Esophagus muscularis mucosa (tissue), 4 donors: ENCODE data around the gene HEATR5A. TPM values are rescaled to one million over a fixed set of nuclear protein-coding genes. Genes with fewer than 3 reads are reported as not detected.

Experiments
- DNase-seq: peaks from one replicate; pipeline ENCODE4 v3.0.0-alpha.2; 2017; ENCODE audit errors: extremely low spot score
- H3K27ac ChIP-seq, 4 donors: fragments of 200-600 bp; sonication (generic); replicated peaks in 1 of 4; 1 replicate in 3 of 4; 2 replicates in 1 of 4; pipeline ENCODE4 v1.5.1; 2016 to 2019; ENCODE audit warnings: mild to moderate bottlenecking in 1 of 4
- H3K27me3 ChIP-seq, 4 donors: fragments of 200-600 bp; sonication (generic); one replicate each; pipeline versions ENCODE4 v1.5.1 to v1.6.0; 2016 to 2019
- H3K36me3 ChIP-seq, 4 donors: fragments of 200-600 bp; sonication (generic); one replicate each; pipeline ENCODE4 v1.5.1; 2016 to 2019
- H3K4me1 ChIP-seq, 4 donors: fragments of 200-600 bp; sonication (generic); one replicate each; pipeline ENCODE4 v1.5.1; 2016 to 2019
- H3K4me3 ChIP-seq, 4 donors: fragments of 200-600 bp; sonication (generic); 1 replicate in 2 of 4; 2 replicates in 2 of 4; pipeline ENCODE4 v1.5.1; 2016 to 2019; ENCODE audit warnings: mild to moderate bottlenecking in 4 of 4, moderate library complexity in 1 of 4
- H3K9me3 ChIP-seq, 4 donors: fragments of 200-600 bp; sonication (generic); 1 replicate in 3 of 4; 2 replicates in 1 of 4; pipeline ENCODE4 v1.5.1; 2016 to 2019
- CTCF ChIP-seq, 3 experiments: fragments of 200-600 bp in 2 of 3; fragments of 450-650 bp in 1 of 3; sonication (generic) in 2 of 3; IDR thresholded peaks; one replicate each; pipeline ENCODE4 v1.5.1; 2017 to 2019; ENCODE audit warnings: antibody characterized with exemption in 3 of 3, mild to moderate bottlenecking in 2 of 3, moderate library complexity in 1 of 3
- EP300 ChIP-seq: sonication (generic); formaldehyde crosslinking; IDR thresholded peaks from one replicate; pipeline ENCODE4 v1.6.1; 2017; ENCODE audit warnings: antibody characterized with exemption
- POLR2A ChIP-seq: fragments of 450-650 bp; IDR thresholded peaks from one replicate; pipeline ENCODE4 v1.6.1; 2017; ENCODE audit warnings: antibody characterized with exemption, moderate library complexity, mild to moderate bottlenecking, low read depth
- POLR2AphosphoS5 ChIP-seq, 2 donors: sonication (generic); formaldehyde crosslinking; IDR thresholded peaks; one replicate each; pipeline ENCODE4 v1.6.1; 2017; ENCODE audit warnings: antibody characterized with exemption in 2 of 2
- WGBS: methylation state at CpG from one replicate; pipeline ENCODE4 v1.1.5; 2018; 5-methylcytosine and 5-hydroxymethylcytosine counted together
- intact Hi-C: fragments of 100-400 bp; cut with DNase I; formaldehyde crosslinking; loops from one replicate; pipeline ENCODE4 v1.15.1; 2023
- total RNA-seq, 4 donors: library from RNA; depleted of rRNA; stranded (reverse); fragments of >200 nt; gene quantifications; one replicate each; pipeline versions ENCODE4 v1.1.0 to v1.2.1, GENCODE V29; 2016

HEATR5A gene
- total RNA-seq, 4 donors from 2014 or later = 24.1 to 38.2 (median 28.2) TPM

- no peaks in the 10 kb centered on the region for H3K27me3 ChIP-seq
These were observed 10.2 kb downstream of the HEATR5A start for GRCh38 chr14:31410048-31410650.

GRCh38 chr14:31408421-31408820, 11.9 kb downstream of the HEATR5A start:
- TF ChIP-seq CTCF (IDR thresholded peaks at IDR 0.05) (no peak), EP300 (no peak), POLR2A (no peak), POLR2AphosphoS5 (IDR thresholded peaks at IDR 0.05) (no peak)
- no peak overlapping the region for H3K4me3 ChIP-seq
- 97% methylated on average over 1 of the region's 1 CpG for WGBS
- no peaks in the 10 kb centered on the region for H3K36me3 ChIP-seq
- no peak overlapping the region for H3K27ac ChIP-seq
- H3K9me3 ChIP-seq = no peaks in the 10 kb centered on the region
- no peaks in the 10 kb centered on the region for H3K27me3 ChIP-seq
- no peak for DNase-seq
- intact Hi-C loops = no loop called here
- H3K4me1 ChIP-seq = peaks cover 9 to 34% (median 17%) of the 10 kb centered on the region in 4 donors

More at GRCh38 chr14:31410048-31410650, 10.2 kb downstream of the HEATR5A start:
- Histone ChIP-seq H3K4me1 (peaks cover 19 to 51% (median 32%) of the 10 kb centered on the region in 4 donors), H3K4me3 (no peak overlapping the region), H3K27ac (no peak overlapping the region), H3K9me3 (no peaks in the 10 kb centered on the region), H3K36me3 (no peaks in the 10 kb centered on the region)
- no peak for TF ChIP-seq POLR2AphosphoS5 (IDR thresholded peaks at IDR 0.05)
- no peak for TF ChIP-seq EP300
- TF ChIP-seq POLR2A = no peak
- no peak for TF ChIP-seq CTCF (IDR thresholded peaks at IDR 0.05)
- intact Hi-C loops = no loop called here
- 61% methylated on average over 3 of the region's 3 CpGs for WGBS
- DNase-seq = no peak

- intact Hi-C loops = no loop called here
- Histone ChIP-seq H3K27ac (no peak overlapping the region), H3K4me1 (peaks cover 3 to 17% (median 10%) of the 10 kb centered on the region in 4 donors), H3K36me3 (peaks cover 0 to 13% (median 11%) of the 10 kb centered on the region in 4 donors), H3K27me3 (no peaks in the 10 kb centered on the region), H3K4me3 (no peak overlapping the region), H3K9me3 (no peaks in the 10 kb centered on the region)
- DNase-seq = no peak
- TF ChIP-seq POLR2A = no peak
- no peak for TF ChIP-seq CTCF (IDR thresholded peaks at IDR 0.05)
- TF ChIP-seq EP300 = no peak
- no peak for TF ChIP-seq POLR2AphosphoS5 (IDR thresholded peaks at IDR 0.05)
- 93% methylated on average over 4 of the region's 4 CpGs for WGBS
These were observed 14.6 kb downstream of the HEATR5A start for GRCh38 chr14:31405599-31406232.

- intact Hi-C loops = no loop called here
These were observed 15.2 kb downstream of the HEATR5A start for GRCh38 chr14:31405106-31405505.

More at GRCh38 chr14:31405106-31405505, 15.2 kb downstream of the HEATR5A start:
- no peaks in the 10 kb centered on the region for H3K27me3 ChIP-seq
- WGBS = 97% methylated on average over 8 of the region's 8 CpGs
- TF ChIP-seq EP300 = no peak
- TF ChIP-seq POLR2A = no peak
- TF ChIP-seq POLR2AphosphoS5 (IDR thresholded peaks at IDR 0.05) = no peak
- no peak for TF ChIP-seq CTCF (IDR thresholded peaks at IDR 0.05)
- peaks cover 0 to 11% (median 7%) of the 10 kb centered on the region in 4 donors for H3K4me1 ChIP-seq
- no peak overlapping the region for H3K4me3 ChIP-seq
- no peak for DNase-seq
- peaks cover 0 to 19% (median 14%) of the 10 kb centered on the region in 4 donors for H3K36me3 ChIP-seq
- H3K9me3 ChIP-seq = no peaks in the 10 kb centered on the region
- H3K27ac ChIP-seq = no peak overlapping the region
